ENCODE data around the gene DPH3. TPM values are rescaled to one million over a fixed set of nuclear protein-coding genes. Genes with fewer than 3 reads are reported as not detected.
A peak's percentile ranks its signal among the peaks of the same experiment; 100 is the strongest.

DPH3 gene
- polyA plus RNA-seq, 1 of the 3 experiments (the other 2 are of a cell fraction), result 8.5 TPM

- Histone ChIP-seq H3K9me2 (no peaks in the 10 kb centered on the region), H3K4me3 (ENCODE audit: low read depth in 2 of 2, low read length in 1 of 2) (no peak overlapping the region), H3K4me1 (ENCODE audit: control insufficient read depth in 1 of 2, insufficient read depth in 2 of 2, low read depth in 1 of 2, low read length in 1 of 2) (peaks cover 0 to 11% of the 10 kb centered on the region in 2 experiments; a peak in 2 of 4 replicates), H4K20me1 (ENCODE audit: insufficient read depth) (no peaks in the 10 kb centered on the region; the same call in 1 of the 2 replicates), H3K9me3 (no peaks in the 10 kb centered on the region), H3F3A (replicated peaks; ENCODE audit: insufficient read depth) (peaks cover 5% of the 10 kb centered on the region), H3K36me3 (replicated peaks in 1 of 2; ENCODE audit: control insufficient read depth in 1 of 2, insufficient read depth in 2 of 2, low read length in 1 of 2) (peaks cover 10 to 28% of the 10 kb centered on the region in 2 experiments), H3K79me2 (ENCODE audit: insufficient read depth) (no peaks in the 10 kb centered on the region), H3K4me2 (no peak overlapping the region), H3K27ac (ENCODE audit: low read depth in 2 of 2, low read length in 1 of 2) (peak overlapping the region in 1 of 2 experiments; percentile 1; a peak in 1 of 4 replicates), H3K27me3 (ENCODE audit: insufficient read depth) (no peaks in the 10 kb centered on the region), H2AFZ (ENCODE audit: low read depth) (no peak overlapping the region), H3K9ac (no peak overlapping the region)
- ChIA-PET CTCF (interaction anchor here (1.0 to 6.3 kb wide), 6 partner anchors 20 to 262 kb away, joined by 4 to 88 read pairs (median 18); partner anchors contain the start of gene RFTN1), POLR2A (interaction anchor here (1.2 kb wide), 1 partner anchor 228 kb away, joined by 5 read pairs; no protein-coding TSS in a partner anchor)
- 100% methylated on average over 1 of the region's 1 CpG for WGBS (ENCODE audit: low lambda C conversion rate)
- TF ChIP-seq MXI1 (IDR thresholded peaks at IDR 0.05; ENCODE audit: low read depth, low read length), result no peak
- TF ChIP-seq FOXM1 (IDR thresholded peaks at IDR 0.05; ENCODE audit: low read depth), result no peak
- no peak for TF ChIP-seq EP300 (IDR thresholded peaks at IDR 0.05; ENCODE audit: borderline replicate concordance in 1 of 2, low read depth in 1 of 2, low read length in 1 of 2)
- TF ChIP-seq ELF1 (IDR thresholded peaks at IDR 0.05), result no peak
- no peak for DNase-seq
Observed at GRCh38 chr3:16288664-16289063, 23.9 kb upstream of the DPH3 start.

- Histone ChIP-seq H3K9ac (no peak overlapping the region), H3K79me2 (ENCODE audit: insufficient read depth) (no peaks in the 10 kb centered on the region), H2AFZ (ENCODE audit: low read depth) (no peak overlapping the region), H3K4me2 (no peak overlapping the region), H3K27ac (ENCODE audit: low read depth in 2 of 2, low read length in 1 of 2) (no peak overlapping the region; a peak in 1 of 4 replicates), H3K27me3 (ENCODE audit: insufficient read depth) (no peaks in the 10 kb centered on the region), H3K9me2 (no peaks in the 10 kb centered on the region), H3K36me3 (replicated peaks in 1 of 2; ENCODE audit: control insufficient read depth in 1 of 2, insufficient read depth in 2 of 2, low read length in 1 of 2) (peaks cover 10 to 25% of the 10 kb centered on the region in 2 experiments), H4K20me1 (ENCODE audit: insufficient read depth) (no peaks in the 10 kb centered on the region; the same call in 1 of the 2 replicates), H3K9me3 (no peaks in the 10 kb centered on the region), H3F3A (replicated peaks; ENCODE audit: insufficient read depth) (peaks cover 5% of the 10 kb centered on the region), H3K4me1 (ENCODE audit: control insufficient read depth in 1 of 2, insufficient read depth in 2 of 2, low read depth in 1 of 2, low read length in 1 of 2) (peaks cover 0 to 11% of the 10 kb centered on the region in 2 experiments; a peak in 2 of 4 replicates), H3K4me3 (ENCODE audit: low read depth in 2 of 2, low read length in 1 of 2) (no peak overlapping the region)
- ChIA-PET CTCF (interaction anchor here (1.0 to 1.9 kb wide), 6 partner anchors 15 to 270 kb away, joined by 3 to 8 read pairs (median 4); no protein-coding TSS in a partner anchor), POLR2A (no interaction called here)
- no peak for DNase-seq
- TF ChIP-seq, protein P1, sequence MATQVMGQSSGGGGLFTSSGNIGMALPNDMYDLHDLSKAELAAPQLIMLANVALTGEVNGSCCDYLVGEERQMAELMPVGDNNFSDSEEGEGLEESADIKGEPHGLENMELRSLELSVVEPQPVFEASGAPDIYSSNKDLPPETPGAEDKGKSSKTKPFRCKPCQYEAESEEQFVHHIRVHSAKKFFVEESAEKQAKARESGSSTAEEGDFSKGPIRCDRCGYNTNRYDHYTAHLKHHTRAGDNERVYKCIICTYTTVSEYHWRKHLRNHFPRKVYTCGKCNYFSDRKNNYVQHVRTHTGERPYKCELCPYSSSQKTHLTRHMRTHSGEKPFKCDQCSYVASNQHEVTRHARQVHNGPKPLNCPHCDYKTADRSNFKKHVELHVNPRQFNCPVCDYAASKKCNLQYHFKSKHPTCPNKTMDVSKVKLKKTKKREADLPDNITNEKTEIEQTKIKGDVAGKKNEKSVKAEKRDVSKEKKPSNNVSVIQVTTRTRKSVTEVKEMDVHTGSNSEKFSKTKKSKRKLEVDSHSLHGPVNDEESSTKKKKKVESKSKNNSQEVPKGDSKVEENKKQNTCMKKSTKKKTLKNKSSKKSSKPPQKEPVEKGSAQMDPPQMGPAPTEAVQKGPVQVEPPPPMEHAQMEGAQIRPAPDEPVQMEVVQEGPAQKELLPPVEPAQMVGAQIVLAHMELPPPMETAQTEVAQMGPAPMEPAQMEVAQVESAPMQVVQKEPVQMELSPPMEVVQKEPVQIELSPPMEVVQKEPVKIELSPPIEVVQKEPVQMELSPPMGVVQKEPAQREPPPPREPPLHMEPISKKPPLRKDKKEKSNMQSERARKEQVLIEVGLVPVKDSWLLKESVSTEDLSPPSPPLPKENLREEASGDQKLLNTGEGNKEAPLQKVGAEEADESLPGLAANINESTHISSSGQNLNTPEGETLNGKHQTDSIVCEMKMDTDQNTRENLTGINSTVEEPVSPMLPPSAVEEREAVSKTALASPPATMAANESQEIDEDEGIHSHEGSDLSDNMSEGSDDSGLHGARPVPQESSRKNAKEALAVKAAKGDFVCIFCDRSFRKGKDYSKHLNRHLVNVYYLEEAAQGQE (IDR thresholded peaks at IDR 0.05; ENCODE audit: low read depth, low read length), result no peak
- TF ChIP-seq CHD2 (IDR thresholded peaks at IDR 0.05; ENCODE audit: low read length, partially characterized antibody), result no peak
- no peak for TF ChIP-seq FOSL2 (IDR thresholded peaks at IDR 0.05; ENCODE audit: borderline replicate concordance, low read depth)
- WGBS (ENCODE audit: low lambda C conversion rate), result 80% methylated on average over 6 of the region's 6 CpGs
Observed at GRCh38 chr3:16286751-16287543, 22.2 kb upstream of the DPH3 start.

Data from SK-N-SH (cell line).